Fibroblast of pulmonary artery (primary cell): ENCODE data around the gene ZNF333.

Source experiments
- DNase-seq: peaks from one replicate; pipeline ENCODE4 v3.0.0-alpha.2; 2010; ENCODE audit warnings: low read depth
- H3K4me3 ChIP-seq: replicated peaks from 2 replicates; pipeline ENCODE4 v1.5.1; 2011; ENCODE audit warnings: low read depth, mild to moderate bottlenecking, control low read depth, low read length, moderate library complexity
- TF ChIP-seq, protein P1 (sequence below): IDR thresholded peaks from 2 replicates; pipeline ENCODE4 v1.5.1; 2011; ENCODE audit warnings: mild to moderate bottlenecking, control low read depth, low read length, inconsistent platforms; ENCODE audit errors: missing control alignments

Gene ZNF333

DNA sequence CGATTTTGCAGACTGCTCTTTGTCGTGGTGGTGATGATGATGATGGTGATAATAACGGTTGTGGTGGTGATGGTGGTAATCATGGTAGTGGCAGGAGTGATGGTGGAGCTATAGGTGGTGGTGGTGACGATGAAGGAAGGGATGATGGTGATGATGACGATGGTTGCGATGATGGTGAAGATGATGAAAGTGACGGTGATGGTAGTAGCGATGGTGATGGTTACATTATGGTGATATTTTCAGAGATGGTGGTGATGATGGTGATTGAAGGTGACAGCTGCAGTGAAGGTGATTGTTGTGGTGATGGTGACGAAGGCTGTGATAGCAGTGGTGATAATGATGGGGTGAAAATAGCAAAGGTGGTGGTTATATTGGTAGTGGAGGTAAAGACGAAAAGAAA is 13.1 kb upstream of the ZNF333 start:
- no peak overlapping the region for H3K4me3 ChIP-seq
- TF ChIP-seq, protein P1, sequence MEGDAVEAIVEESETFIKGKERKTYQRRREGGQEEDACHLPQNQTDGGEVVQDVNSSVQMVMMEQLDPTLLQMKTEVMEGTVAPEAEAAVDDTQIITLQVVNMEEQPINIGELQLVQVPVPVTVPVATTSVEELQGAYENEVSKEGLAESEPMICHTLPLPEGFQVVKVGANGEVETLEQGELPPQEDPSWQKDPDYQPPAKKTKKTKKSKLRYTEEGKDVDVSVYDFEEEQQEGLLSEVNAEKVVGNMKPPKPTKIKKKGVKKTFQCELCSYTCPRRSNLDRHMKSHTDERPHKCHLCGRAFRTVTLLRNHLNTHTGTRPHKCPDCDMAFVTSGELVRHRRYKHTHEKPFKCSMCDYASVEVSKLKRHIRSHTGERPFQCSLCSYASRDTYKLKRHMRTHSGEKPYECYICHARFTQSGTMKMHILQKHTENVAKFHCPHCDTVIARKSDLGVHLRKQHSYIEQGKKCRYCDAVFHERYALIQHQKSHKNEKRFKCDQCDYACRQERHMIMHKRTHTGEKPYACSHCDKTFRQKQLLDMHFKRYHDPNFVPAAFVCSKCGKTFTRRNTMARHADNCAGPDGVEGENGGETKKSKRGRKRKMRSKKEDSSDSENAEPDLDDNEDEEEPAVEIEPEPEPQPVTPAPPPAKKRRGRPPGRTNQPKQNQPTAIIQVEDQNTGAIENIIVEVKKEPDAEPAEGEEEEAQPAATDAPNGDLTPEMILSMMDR = no peak
- no peak for DNase-seq

DNA sequence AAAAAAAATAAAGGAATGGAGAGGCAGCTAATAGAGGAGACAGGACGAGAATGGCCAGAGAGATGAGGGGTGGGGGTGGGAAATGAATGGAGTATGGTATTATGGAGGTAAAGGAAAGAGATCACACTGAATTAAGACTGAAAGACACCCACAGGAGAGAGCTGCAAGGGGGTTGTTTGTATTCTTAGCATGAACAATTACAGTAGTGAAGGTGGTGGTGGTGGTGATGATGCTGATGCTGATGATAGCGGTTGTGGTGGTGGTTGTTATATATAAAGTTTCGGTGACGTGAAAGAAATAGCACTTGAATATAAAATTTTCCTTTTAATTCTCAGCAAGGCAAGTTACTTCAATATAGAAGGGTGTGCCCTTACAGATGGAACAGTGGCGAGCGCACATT is 12.4 kb upstream of the ZNF333 start:
- TF ChIP-seq, protein P1 = no peak
- no peak for DNase-seq
- H3K4me3 ChIP-seq = no peak overlapping the region

DNA sequence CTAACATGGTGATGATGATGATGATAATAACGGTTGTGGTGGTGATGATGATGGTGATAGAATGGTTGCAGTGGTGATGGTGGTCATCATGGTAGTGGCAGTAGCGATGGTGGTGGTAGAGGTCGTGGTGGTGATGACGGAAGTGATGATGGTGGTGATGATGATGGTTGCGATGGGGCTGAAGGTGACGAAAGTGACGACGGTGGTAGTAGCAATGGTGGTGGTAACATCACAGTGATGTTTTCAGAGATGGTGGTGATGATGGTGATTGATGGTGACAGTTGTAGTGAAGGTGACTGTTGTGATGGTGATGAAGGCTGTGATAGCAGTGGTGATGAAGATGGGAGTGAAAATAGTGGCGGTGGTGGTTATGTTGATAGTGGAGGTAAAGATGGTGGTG is 11.6 kb upstream of the ZNF333 start:
- no peak overlapping the region for H3K4me3 ChIP-seq
- no peak for DNase-seq
- TF ChIP-seq, protein P1 = no peak

DNA sequence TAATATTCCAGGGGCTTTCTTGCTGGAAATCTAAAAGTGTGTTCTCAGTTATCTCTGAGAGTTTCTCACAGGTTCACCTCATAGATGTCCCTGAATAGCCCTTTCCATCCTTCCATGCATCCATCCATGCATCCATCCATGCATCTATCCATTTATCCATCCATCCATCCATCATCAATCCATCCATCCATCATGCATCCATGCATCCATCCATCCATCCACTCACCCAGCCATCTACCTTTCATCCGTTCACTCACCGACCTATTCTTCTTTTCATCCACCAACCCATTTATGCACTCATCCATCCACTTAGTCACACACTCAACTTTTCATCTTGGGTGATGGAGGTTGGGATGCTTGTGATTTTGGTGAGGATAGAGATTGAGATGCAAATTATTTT is 7.8 kb upstream of the ZNF333 start:
- TF ChIP-seq, protein P1 = no peak
- DNase-seq = no peak
- no peak overlapping the region for H3K4me3 ChIP-seq

DNA sequence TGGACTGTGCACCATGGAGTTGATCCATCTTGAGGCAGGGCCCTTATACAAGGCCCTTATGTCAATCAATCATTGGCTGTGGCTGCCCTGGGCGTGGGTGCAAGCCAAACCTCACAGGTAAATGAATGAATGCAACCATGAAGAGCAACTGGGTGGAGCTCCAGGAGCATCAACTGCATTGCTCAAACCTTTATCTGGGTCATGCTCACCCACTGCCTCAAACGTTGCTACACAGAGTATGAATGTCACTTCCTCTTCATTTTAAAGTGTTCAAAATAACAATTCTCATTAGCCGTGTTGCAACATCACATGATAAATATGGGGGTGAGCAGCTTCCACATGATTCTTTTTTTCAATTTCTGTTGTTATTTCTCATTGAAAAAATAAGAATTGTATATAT is 6.4 kb upstream of the ZNF333 start:
- TF ChIP-seq, protein P1 = no peak
- H3K4me3 ChIP-seq = no peak overlapping the region
- DNase-seq = no peak

DNA sequence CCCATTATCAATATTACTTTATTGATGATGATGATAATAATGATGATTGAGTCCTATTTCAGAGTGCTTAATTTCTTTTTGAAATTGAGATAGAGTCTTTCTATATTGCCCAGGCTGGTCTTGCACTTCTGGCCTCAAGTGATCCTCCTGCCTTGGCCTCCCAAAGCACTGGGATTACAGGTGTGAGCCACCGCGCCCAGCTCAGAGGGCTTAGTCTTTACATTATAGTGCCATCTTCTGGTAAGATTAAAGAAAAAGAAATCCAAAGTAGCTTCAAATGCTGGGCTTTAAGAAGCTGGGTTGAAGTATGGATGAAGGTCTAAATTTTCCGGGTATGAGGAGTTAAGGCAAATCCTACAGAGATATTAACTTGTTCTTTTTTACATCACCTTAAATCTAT is 3.4 kb upstream of the ZNF333 start:
- no peak overlapping the region for H3K4me3 ChIP-seq
- peak; percentile 42 for DNase-seq
- TF ChIP-seq, protein P1 = peak; percentile 23

DNA sequence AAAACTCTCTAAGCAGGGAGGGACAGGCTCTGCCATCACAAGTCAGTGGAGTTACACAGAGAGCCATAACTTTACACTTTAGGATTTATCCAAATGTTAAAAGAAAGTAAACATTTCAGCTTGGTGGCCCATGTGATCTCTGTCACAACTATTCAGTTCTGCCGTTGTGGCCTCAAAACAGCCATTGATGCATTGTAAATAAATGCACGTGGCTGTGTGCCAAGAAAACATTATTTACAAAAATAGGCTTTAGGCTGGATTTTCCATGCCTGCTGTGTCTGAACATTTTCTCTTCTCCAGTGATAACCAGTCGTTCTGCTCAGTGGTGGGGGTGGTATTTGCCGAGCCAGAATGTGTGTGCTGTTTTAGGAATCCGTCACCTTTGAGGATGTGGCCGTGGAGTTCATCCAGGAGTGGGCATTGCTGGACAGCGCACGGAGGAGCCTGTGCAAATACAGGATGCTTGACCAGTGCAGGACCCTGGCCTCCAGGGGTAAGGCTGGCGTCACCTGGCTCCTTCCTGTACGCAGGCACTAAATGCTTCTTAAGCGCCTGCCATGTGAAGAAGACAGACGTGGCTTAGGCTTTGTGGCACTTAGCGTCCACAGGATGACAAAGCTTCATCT is 4.9 kb downstream of the ZNF333 start:
- DNase-seq = no peak
- no peak overlapping the region for H3K4me3 ChIP-seq
- TF ChIP-seq, protein P1 = no peak
